Gastrocnemius medialis (tissue), 4 donors: ENCODE measurements around the gene IL1RL1.

Source experiments
- POLR2A ChIP-seq, 2 donors: fragments of 450-650 bp; IDR thresholded peaks; one replicate each; pipeline ENCODE4 v1.6.1; 2017; ENCODE audit warnings: antibody characterized with exemption in 2 of 2, mild to moderate bottlenecking in 2 of 2, moderate library complexity in 2 of 2
- TF ChIP-seq, protein P1 (sequence below), 5 experiments: fragments of 450-650 bp in 3 of 5; fragments of 200-600 bp in 2 of 5; sonication (generic) in 2 of 5; IDR thresholded peaks in 4 of 5; conservative IDR thresholded peaks in 1 of 5; 1 replicate in 4 of 5; 2 replicates in 1 of 5; pipeline ENCODE4 v1.5.1; 2016 to 2019; ENCODE audit warnings: antibody characterized with exemption in 5 of 5, mild to moderate bottlenecking in 3 of 5, moderate library complexity in 3 of 5

DNA sequence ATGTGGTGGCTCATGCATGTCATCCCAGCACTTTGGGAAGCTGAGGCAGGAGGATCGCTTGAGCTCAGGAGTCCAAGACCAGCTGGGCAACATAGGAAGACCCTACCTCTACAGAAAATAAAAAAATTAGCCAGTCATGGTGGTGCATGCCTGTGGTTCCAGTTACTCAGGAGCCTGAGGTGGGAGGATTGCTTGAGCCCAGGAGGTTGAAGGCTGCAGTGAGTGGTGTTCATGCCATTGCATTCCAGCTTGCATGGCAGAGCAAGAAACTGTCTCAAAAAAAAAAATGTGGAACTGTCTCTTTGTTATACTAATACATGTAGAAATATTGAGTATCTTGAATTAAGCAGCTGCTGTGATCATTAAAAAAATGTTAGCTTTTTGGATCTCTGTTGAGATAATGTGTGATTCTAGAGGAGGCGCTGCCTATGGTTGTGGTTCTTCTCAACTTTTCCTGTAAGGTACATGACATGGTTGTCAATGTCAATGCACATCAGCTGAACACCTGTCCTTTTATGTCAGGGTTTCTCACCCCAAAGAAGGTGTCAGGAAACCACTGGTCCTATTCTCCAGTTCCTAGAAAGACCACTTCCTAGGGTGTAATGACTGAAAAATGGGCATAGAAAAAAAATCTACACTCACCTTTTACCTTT lies 34.7 kb upstream of the IL1RL1 start:
- TF ChIP-seq POLR2A (IDR thresholded peaks at IDR 0.05) = no peak
- TF ChIP-seq, protein P1, sequence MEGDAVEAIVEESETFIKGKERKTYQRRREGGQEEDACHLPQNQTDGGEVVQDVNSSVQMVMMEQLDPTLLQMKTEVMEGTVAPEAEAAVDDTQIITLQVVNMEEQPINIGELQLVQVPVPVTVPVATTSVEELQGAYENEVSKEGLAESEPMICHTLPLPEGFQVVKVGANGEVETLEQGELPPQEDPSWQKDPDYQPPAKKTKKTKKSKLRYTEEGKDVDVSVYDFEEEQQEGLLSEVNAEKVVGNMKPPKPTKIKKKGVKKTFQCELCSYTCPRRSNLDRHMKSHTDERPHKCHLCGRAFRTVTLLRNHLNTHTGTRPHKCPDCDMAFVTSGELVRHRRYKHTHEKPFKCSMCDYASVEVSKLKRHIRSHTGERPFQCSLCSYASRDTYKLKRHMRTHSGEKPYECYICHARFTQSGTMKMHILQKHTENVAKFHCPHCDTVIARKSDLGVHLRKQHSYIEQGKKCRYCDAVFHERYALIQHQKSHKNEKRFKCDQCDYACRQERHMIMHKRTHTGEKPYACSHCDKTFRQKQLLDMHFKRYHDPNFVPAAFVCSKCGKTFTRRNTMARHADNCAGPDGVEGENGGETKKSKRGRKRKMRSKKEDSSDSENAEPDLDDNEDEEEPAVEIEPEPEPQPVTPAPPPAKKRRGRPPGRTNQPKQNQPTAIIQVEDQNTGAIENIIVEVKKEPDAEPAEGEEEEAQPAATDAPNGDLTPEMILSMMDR (IDR thresholded peaks at IDR 0.05 in 4 of 5, conservative IDR thresholded peaks at IDR 0.05 in 1 of 5) = no peak
